Tibial nerve (tissue), 4 donors: ENCODE measurements around the gene PCBP3. TPM values are rescaled to one million over a fixed set of nuclear protein-coding genes. Genes with fewer than 3 reads are reported as not detected.

Source experiments
- DNase-seq, 2 donors: peaks; one replicate each; pipeline ENCODE4 v3.0.0-alpha.2; 2019; ENCODE audit warnings: low spot score in 2 of 2
- H3K27ac ChIP-seq, 4 donors: fragments of 200-600 bp; sonication (generic) in 3 of 4; one replicate each; pipeline ENCODE4 v1.5.1; 2017 to 2019; ENCODE audit warnings: mild to moderate bottlenecking in 1 of 4
- H3K27me3 ChIP-seq, 2 donors: fragments of 200-600 bp; sonication (generic) in 1 of 2; one replicate each; pipeline versions ENCODE4 v1.5.1 to v1.6.0; 2017 to 2019
- H3K36me3 ChIP-seq, 3 donors: fragments of 200-600 bp; sonication (generic); one replicate each; pipeline ENCODE4 v1.5.1; 2018 to 2019
- H3K4me1 ChIP-seq, 4 donors: fragments of 200-600 bp; sonication (generic) in 3 of 4; one replicate each; pipeline ENCODE4 v1.5.1; 2017 to 2019
- H3K4me3 ChIP-seq, 4 donors: fragments of 200-600 bp; sonication (generic) in 3 of 4; one replicate each; pipeline ENCODE4 v1.5.1; 2017 to 2019; ENCODE audit warnings: mild to moderate bottlenecking in 1 of 4, moderate library complexity in 1 of 4
- H3K9me3 ChIP-seq, 4 donors: fragments of 200-600 bp; sonication (generic) in 3 of 4; one replicate each; pipeline ENCODE4 v1.5.1; 2017 to 2019
- CTCF ChIP-seq, 5 experiments: fragments of 200-600 bp in 3 of 5; fragments of 450-650 bp in 2 of 5; sonication (generic) in 3 of 5; IDR thresholded peaks; one replicate each; pipeline ENCODE4 v1.5.1; 2016 to 2019; ENCODE audit warnings: antibody characterized with exemption in 5 of 5, mild to moderate bottlenecking in 3 of 5, moderate library complexity in 2 of 5
- EP300 ChIP-seq, 2 donors: sonication (generic); formaldehyde crosslinking; IDR thresholded peaks; one replicate each; pipeline ENCODE4 v1.6.1; 2017; ENCODE audit warnings: antibody characterized with exemption in 2 of 2, mild to moderate bottlenecking in 1 of 2
- POLR2A ChIP-seq, 2 donors: fragments of 450-650 bp; IDR thresholded peaks; one replicate each; pipeline ENCODE4 v1.6.1; 2017; ENCODE audit warnings: antibody characterized with exemption in 2 of 2, mild to moderate bottlenecking in 2 of 2, moderate library complexity in 2 of 2
- WGBS, 2 donors: methylation state at CpG; one replicate each; pipeline ENCODE4 v1.1.5; 2018; 5-methylcytosine and 5-hydroxymethylcytosine counted together
- total RNA-seq, 4 donors: library from RNA; depleted of rRNA; stranded (reverse); fragments of >200 nt; gene quantifications; one replicate each; pipeline ENCODE4 v1.1.0, GENCODE V29; 2016

Gene PCBP3
- total RNA-seq, 4 donors from 2014 or later: 4.2 to 13.4 (median 9.6) TPM

GRCh38 chr21:45724994-45725843 lies 81.7 kb downstream of the PCBP3 start:
- WGBS, 2 donors: 71 to 74% methylated on average over 10 of the region's 10 CpGs
- no peaks in the 10 kb centered on the region for H3K9me3 ChIP-seq
- no peak for TF ChIP-seq EP300 (IDR thresholded peaks at IDR 0.05)
- no peak for TF ChIP-seq POLR2A (IDR thresholded peaks at IDR 0.05)
- no peak for TF ChIP-seq CTCF (IDR thresholded peaks at IDR 0.05)
- H3K4me3 ChIP-seq: no peak overlapping the region
- H3K27me3 ChIP-seq: no peaks in the 10 kb centered on the region
- no peaks in the 10 kb centered on the region for H3K36me3 ChIP-seq
- no peak overlapping the region for H3K27ac ChIP-seq
- DNase-seq: no peak
- peaks cover 0 to 4% (median 0%) of the 10 kb centered on the region in 4 donors for H3K4me1 ChIP-seq

GRCh38 chr21:45725844-45726200 lies 82.3 kb downstream of the PCBP3 start:
- TF ChIP-seq POLR2A (IDR thresholded peaks at IDR 0.05) (no peak), CTCF (IDR thresholded peaks at IDR 0.05) (no peak), EP300 (IDR thresholded peaks at IDR 0.05) (no peak)
- Histone ChIP-seq H3K4me3 (no peak overlapping the region), H3K36me3 (no peaks in the 10 kb centered on the region), H3K27ac (no peak overlapping the region), H3K27me3 (no peaks in the 10 kb centered on the region), H3K4me1 (peaks cover 0 to 4% (median 0%) of the 10 kb centered on the region in 4 donors), H3K9me3 (no peaks in the 10 kb centered on the region)
- WGBS, 2 donors: 92 to 97% methylated on average over 5 to 7 of the region's 7 CpGs
- DNase-seq: no peak

GRCh38 chr21:45726438-45726837 lies 82.9 kb downstream of the PCBP3 start:
- Histone ChIP-seq H3K27me3 (no peaks in the 10 kb centered on the region), H3K36me3 (no peaks in the 10 kb centered on the region), H3K4me3 (no peak overlapping the region), H3K27ac (no peak overlapping the region), H3K4me1 (peaks cover 0 to 4% (median 0%) of the 10 kb centered on the region in 4 donors), H3K9me3 (no peaks in the 10 kb centered on the region)
- DNase-seq: no peak
- TF ChIP-seq CTCF (IDR thresholded peaks at IDR 0.05): no peak
- no peak for TF ChIP-seq EP300 (IDR thresholded peaks at IDR 0.05)
- TF ChIP-seq POLR2A (IDR thresholded peaks at IDR 0.05): no peak
- 88 to 93% methylated on average over 10 of the region's 10 CpGs for WGBS, 2 donors

GRCh38 chr21:45727390-45727789 lies 83.9 kb downstream of the PCBP3 start:
- H3K4me3 ChIP-seq: no peak overlapping the region
- TF ChIP-seq POLR2A (IDR thresholded peaks at IDR 0.05) (no peak), EP300 (IDR thresholded peaks at IDR 0.05) (no peak), CTCF (IDR thresholded peaks at IDR 0.05) (no peak)
- H3K27me3 ChIP-seq: no peaks in the 10 kb centered on the region
- H3K36me3 ChIP-seq: no peaks in the 10 kb centered on the region
- WGBS, 2 donors: 68 to 75% methylated on average over 2 of the region's 2 CpGs
- DNase-seq: no peak
- no peak overlapping the region for H3K27ac ChIP-seq
- peaks cover 0 to 4% (median 0%) of the 10 kb centered on the region in 4 donors for H3K4me1 ChIP-seq
- peaks cover 0 to 4% (median 0%) of the 10 kb centered on the region in 4 donors for H3K9me3 ChIP-seq

GRCh38 chr21:45735259-45736000 lies 91.9 kb downstream of the PCBP3 start:
- H3K36me3 ChIP-seq: no peaks in the 10 kb centered on the region
- H3K27ac ChIP-seq: no peak overlapping the region
- TF ChIP-seq POLR2A (IDR thresholded peaks at IDR 0.05) (no peak), CTCF (IDR thresholded peaks at IDR 0.05) (no peak), EP300 (IDR thresholded peaks at IDR 0.05) (no peak)
- no peak for DNase-seq
- no peaks in the 10 kb centered on the region for H3K27me3 ChIP-seq
- 85 to 87% methylated on average over 14 of the region's 14 CpGs for WGBS, 2 donors
- peaks cover 0 to 4% (median 0%) of the 10 kb centered on the region in 4 donors for H3K9me3 ChIP-seq
- no peak overlapping the region for H3K4me3 ChIP-seq
- H3K4me1 ChIP-seq: peaks cover 0 to 14% (median 0%) of the 10 kb centered on the region in 4 donors
